ENCODE data around the gene MAP7. TPM values are rescaled to one million over a fixed set of nuclear protein-coding genes. Genes with fewer than 3 reads are reported as not detected.

MAP7 gene
- total and polyA plus RNA-seq, 2 experiments from 2014 or later = 44.7 to 49.2 TPM

GRCh38 chr6:136345145-136345544 lies 205.1 kb downstream of the MAP7 start:
- Histone ChIP-seq H2AFZ (no peak overlapping the region), H3K4me1 (ENCODE audit: insufficient read depth) (no peaks in the 10 kb centered on the region), H3K9me2 (ENCODE audit: insufficient read depth) (no peaks in the 10 kb centered on the region), H3K4me3 (no peak overlapping the region), H3K4me2 (no peak overlapping the region), H3K36me3 (ENCODE audit: insufficient read depth) (peaks cover 17% of the 10 kb centered on the region; the same call in 1 of the 2 replicates), H3K27me3 (ENCODE audit: insufficient read depth) (no peaks in the 10 kb centered on the region), H3F3A (replicated peaks; ENCODE audit: low read depth) (no peaks in the 10 kb centered on the region), H4K20me1 (replicated peaks; ENCODE audit: insufficient read depth) (no peaks in the 10 kb centered on the region), H3K27ac (ENCODE audit: low read depth) (no peak overlapping the region), H3K79me2 (replicated peaks; ENCODE audit: insufficient read depth) (no peaks in the 10 kb centered on the region)
- no peaks in the 10 kb centered on the region for H3K27me3 Mint-ChIP-seq (ENCODE audit: insufficient read depth, low read depth, poor library complexity)
- DNase-seq (ENCODE audit: low spot score) (no peak), ATAC-seq (no peak)
- H3K27ac Mint-ChIP-seq = no peak overlapping the region
- peaks cover 5% of the 10 kb centered on the region; the same call in 2 of the 3 replicates for H3K4me1 Mint-ChIP-seq
- H3K4me3 Mint-ChIP-seq = no peak overlapping the region
- no peak for TF ChIP-seq JUNB (IDR thresholded peaks at IDR 0.05; ENCODE audit: unreplicated experiment)
- TF ChIP-seq ZNF331 (CRISPR knock-in tag; IDR thresholded peaks at IDR 0.05; ENCODE audit: low read depth) = no peak
- TF ChIP-seq NANOG (IDR thresholded peaks at IDR 0.05; ENCODE audit: borderline replicate concordance) = no peak
- TF ChIP-seq STAT1 (IDR thresholded peaks at IDR 0.05; ENCODE audit: unreplicated experiment) = no peak
- no peak for TF ChIP-seq CREB1 (CRISPR knock-in tag; IDR thresholded peaks at IDR 0.05; ENCODE audit: low read depth)
- TF ChIP-seq EZH2phosphoT487 (IDR thresholded peaks at IDR 0.05; ENCODE audit: unreplicated experiment) = no peak
- TF ChIP-seq REST (IDR thresholded peaks at IDR 0.05; ENCODE audit: unreplicated experiment) = no peak
- TF ChIP-seq CTCF (conservative IDR thresholded peaks at IDR 0.05; ENCODE audit: low read depth in 2 of 2) = no peak
- TF ChIP-seq POLR2AphosphoS5 (IDR thresholded peaks at IDR 0.05; ENCODE audit: low read depth) = no peak
- TF ChIP-seq ZNF462 (CRISPR knock-in tag; IDR thresholded peaks at IDR 0.05) = no peak
- no peak for TF ChIP-seq ZNF114 (CRISPR knock-in tag; IDR thresholded peaks at IDR 0.05)
- no peak for TF ChIP-seq EZH2 (IDR thresholded peaks at IDR 0.05; ENCODE audit: low read depth, unreplicated experiment)
- TF ChIP-seq ETS1 (IDR thresholded peaks at IDR 0.05) = no peak
- H3K9me3 Mint-ChIP-seq = no peaks in the 10 kb centered on the region
- H3K36me3 Mint-ChIP-seq (ENCODE audit: low read depth) = peaks cover 19% of the 10 kb centered on the region
